Left ventricle myocardium inferior (tissue), 1 donor: Measurements from ENCODE around the gene TMTC1. TPM values are rescaled to one million over a fixed set of nuclear protein-coding genes. Genes with fewer than 3 reads are reported as not detected.

Experiments
- DNase-seq: peaks from one replicate; pipeline ENCODE4 v3.0.0-alpha.2; 2020
- H3K27ac ChIP-seq: fragments of 200-600 bp; replicated peaks from 2 replicates; pipeline ENCODE4 v1.8.0; 2021
- H3K27me3 ChIP-seq: fragments of 200-600 bp; 2 replicates; pipeline ENCODE4 v1.8.0; 2021; ENCODE audit warnings: low read depth
- H3K36me3 ChIP-seq: fragments of 200-600 bp; 2 replicates; pipeline ENCODE4 v1.8.0; 2021
- H3K4me1 ChIP-seq: fragments of 200-600 bp; 2 replicates; pipeline ENCODE4 v1.8.0; 2021
- H3K4me3 ChIP-seq: fragments of 200-600 bp; 2 replicates; pipeline ENCODE4 v1.8.0; 2021; ENCODE audit warnings: mild to moderate bottlenecking, moderate library complexity
- H3K9me3 ChIP-seq: fragments of 200-600 bp; replicated peaks from 2 replicates; pipeline ENCODE4 v1.8.0; 2021
- CTCF ChIP-seq: fragments of 200-600 bp; IDR thresholded peaks from 2 replicates; pipeline ENCODE4 v1.8.0; 2021; ENCODE audit warnings: antibody characterized with exemption, mild to moderate bottlenecking, borderline replicate concordance
- intact Hi-C: fragments of 100-400 bp; cut with micrococcal nuclease; formaldehyde crosslinking; loops from one replicate; pipeline ENCODE4 v1.11.0; 2022
- total RNA-seq: library from RNA; stranded (reverse); fragmentation: NEBNext Ultra II Directional; extraction: Animal tissue kit (Norgen Biotek cat#: 25700); gene quantifications from one replicate; pipeline ENCODE4 v1.2.1, GENCODE V29; 2021
- donor health status: DM: no; HTN: yes; CAD: no; lungs with severe emphysema.

TMTC1 gene
- total RNA-seq, 1 donor from 2014 or later: 38.4 TPM

GRCh38 chr12:29691161-29691854 is 92.4 kb downstream of the TMTC1 start:
- Histone ChIP-seq H3K4me3 (no peak overlapping the region), H3K36me3 (no peaks in the 10 kb centered on the region), H3K9me3 (no peaks in the 10 kb centered on the region), H3K27ac (no peak overlapping the region), H3K27me3 (no peaks in the 10 kb centered on the region), H3K4me1 (peaks cover 36% of the 10 kb centered on the region)
- no peak for DNase-seq
- no peak for TF ChIP-seq CTCF
- intact Hi-C loops: no loop called here

- no peak for DNase-seq
- intact Hi-C loops: no loop called here
- Histone ChIP-seq H3K36me3 (no peaks in the 10 kb centered on the region), H3K9me3 (no peaks in the 10 kb centered on the region), H3K4me1 (peaks cover 36% of the 10 kb centered on the region), H3K4me3 (no peak overlapping the region), H3K27me3 (no peaks in the 10 kb centered on the region), H3K27ac (no peak overlapping the region)
- no peak for TF ChIP-seq CTCF
These were observed 93.0 kb downstream of the TMTC1 start for GRCh38 chr12:29690728-29691127.

GRCh38 chr12:29688914-29689313 is 94.8 kb downstream of the TMTC1 start:
- H3K9me3 ChIP-seq: no peaks in the 10 kb centered on the region
- peaks cover 30% of the 10 kb centered on the region for H3K4me1 ChIP-seq
- intact Hi-C loops: no loop called here
- no peak for DNase-seq
- H3K27me3 ChIP-seq: no peaks in the 10 kb centered on the region
- H3K4me3 ChIP-seq: no peak overlapping the region
- TF ChIP-seq CTCF: no peak
- H3K36me3 ChIP-seq: no peaks in the 10 kb centered on the region
- H3K27ac ChIP-seq: no peak overlapping the region

GRCh38 chr12:29682088-29682487 is 101.7 kb downstream of the TMTC1 start:
- no peak for TF ChIP-seq CTCF
- Histone ChIP-seq H3K4me1 (peaks cover 4% of the 10 kb centered on the region), H3K27ac (no peak overlapping the region), H3K4me3 (no peak overlapping the region), H3K36me3 (no peaks in the 10 kb centered on the region), H3K27me3 (no peaks in the 10 kb centered on the region), H3K9me3 (no peaks in the 10 kb centered on the region)
- no peak for DNase-seq
- intact Hi-C loops: no loop called here

GRCh38 chr12:29681370-29681769 is 102.4 kb downstream of the TMTC1 start:
- Histone ChIP-seq H3K36me3 (no peaks in the 10 kb centered on the region), H3K27ac (no peak overlapping the region), H3K27me3 (no peaks in the 10 kb centered on the region), H3K9me3 (no peaks in the 10 kb centered on the region), H3K4me3 (no peak overlapping the region), H3K4me1 (peaks cover 9% of the 10 kb centered on the region)
- intact Hi-C loops: no loop called here
- no peak for DNase-seq
- no peak for TF ChIP-seq CTCF
